ENCODE measurements around the gene KIF26A. TPM values are rescaled to one million over a fixed set of nuclear protein-coding genes. Genes with fewer than 3 reads are reported as not detected.

The KIF26A gene
- total RNA-seq, 1 experiment from 2014 or later = 3.1 TPM

DNA sequence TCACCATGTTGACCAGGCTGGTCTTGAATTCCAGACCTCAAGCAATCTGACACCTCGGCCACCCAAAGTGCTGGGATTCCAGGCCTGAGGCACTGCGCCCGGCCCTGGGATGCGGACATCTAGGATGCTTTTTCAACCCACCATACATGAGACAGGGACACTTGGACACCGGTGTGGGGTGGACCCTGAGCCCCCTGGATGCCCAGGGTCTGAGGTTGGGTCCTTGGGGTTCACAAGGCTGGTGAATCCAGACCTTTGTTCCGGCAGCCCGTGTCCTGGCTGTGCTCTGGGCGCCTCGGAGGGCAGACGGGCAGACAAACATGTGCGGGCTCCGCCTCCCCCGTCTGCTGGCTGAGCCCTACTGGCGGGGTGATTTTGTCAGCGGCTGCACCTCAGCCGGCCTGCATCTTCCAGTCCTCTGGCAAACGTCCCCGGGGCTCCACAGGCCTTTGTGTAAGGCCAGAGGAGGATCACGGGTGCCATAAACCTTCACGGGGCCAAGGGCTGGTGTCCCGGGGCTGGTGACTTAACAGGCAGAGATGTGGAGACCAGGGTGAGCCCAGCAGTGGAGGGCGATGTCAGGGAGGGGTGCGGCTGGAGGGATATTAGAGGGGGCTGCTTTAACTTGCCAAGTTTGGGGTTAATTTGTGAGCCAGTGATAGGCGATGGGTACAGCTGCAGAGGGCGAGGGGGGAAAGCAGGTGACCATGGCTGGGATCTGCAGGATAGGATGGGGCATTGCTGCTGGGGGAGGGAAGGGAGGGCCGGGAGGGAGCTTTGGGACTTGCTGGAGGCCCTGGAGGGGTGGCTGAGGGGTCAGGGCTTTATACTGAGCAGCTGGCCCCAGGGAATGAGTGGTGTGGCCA lies 47.1 kb upstream of the KIF26A start:
- H3K4me3 ChIP-seq (ENCODE audit: low read length) = no peak overlapping the region
- H3K27ac ChIP-seq (ENCODE audit: low read length) = no peak overlapping the region
- CTCF ChIA-PET = no interaction called here
- no peaks in the 10 kb centered on the region for H3K4me1 ChIP-seq (ENCODE audit: insufficient read depth, low read length)
- no peak overlapping the region for H3K9ac ChIP-seq (ENCODE audit: low read length)
- H4K20me1 ChIP-seq (ENCODE audit: low read length) = no peaks in the 10 kb centered on the region
- no peaks in the 10 kb centered on the region for H3K36me3 ChIP-seq (ENCODE audit: low read depth, low read length)
- H3K9me3 ChIP-seq (ENCODE audit: low read length) = no peaks in the 10 kb centered on the region
- TF ChIP-seq EZH2 (IDR thresholded peaks at IDR 0.05; ENCODE audit: low read length, unreplicated experiment) (no peak), EZH2phosphoT487 (IDR thresholded peaks at IDR 0.05; ENCODE audit: borderline replicate concordance, low read length) (no peak)
- TF ChIP-seq, protein P1, sequence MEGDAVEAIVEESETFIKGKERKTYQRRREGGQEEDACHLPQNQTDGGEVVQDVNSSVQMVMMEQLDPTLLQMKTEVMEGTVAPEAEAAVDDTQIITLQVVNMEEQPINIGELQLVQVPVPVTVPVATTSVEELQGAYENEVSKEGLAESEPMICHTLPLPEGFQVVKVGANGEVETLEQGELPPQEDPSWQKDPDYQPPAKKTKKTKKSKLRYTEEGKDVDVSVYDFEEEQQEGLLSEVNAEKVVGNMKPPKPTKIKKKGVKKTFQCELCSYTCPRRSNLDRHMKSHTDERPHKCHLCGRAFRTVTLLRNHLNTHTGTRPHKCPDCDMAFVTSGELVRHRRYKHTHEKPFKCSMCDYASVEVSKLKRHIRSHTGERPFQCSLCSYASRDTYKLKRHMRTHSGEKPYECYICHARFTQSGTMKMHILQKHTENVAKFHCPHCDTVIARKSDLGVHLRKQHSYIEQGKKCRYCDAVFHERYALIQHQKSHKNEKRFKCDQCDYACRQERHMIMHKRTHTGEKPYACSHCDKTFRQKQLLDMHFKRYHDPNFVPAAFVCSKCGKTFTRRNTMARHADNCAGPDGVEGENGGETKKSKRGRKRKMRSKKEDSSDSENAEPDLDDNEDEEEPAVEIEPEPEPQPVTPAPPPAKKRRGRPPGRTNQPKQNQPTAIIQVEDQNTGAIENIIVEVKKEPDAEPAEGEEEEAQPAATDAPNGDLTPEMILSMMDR (conservative IDR thresholded peaks at IDR 0.05; ENCODE audit: low read depth, low read length) = no peak
- intact Hi-C loops (cut with micrococcal nuclease) = no loop called here
- POLR2A ChIA-PET (ENCODE audit: unreplicated experiment) = no interaction called here
- no peak for DNase-seq
- no peak overlapping the region for H3K4me2 ChIP-seq (ENCODE audit: low read length)
- ATAC-seq = no peak
- H3K27me3 ChIP-seq (ENCODE audit: low read length) = no peaks in the 10 kb centered on the region
- no peaks in the 10 kb centered on the region for H3F3A ChIP-seq (ENCODE audit: low read length, unreplicated experiment)
- H3K9me2 ChIP-seq (replicated peaks; ENCODE audit: low read length) = no peaks in the 10 kb centered on the region
- no TSS peak for BruUV-seq (replicated peaks)
- no peak overlapping the region for H2AFZ ChIP-seq (ENCODE audit: low read length)
- no peaks in the 10 kb centered on the region for H3K79me2 ChIP-seq (ENCODE audit: low read length)

- Histone ChIP-seq H3K79me2 (ENCODE audit: low read length) (no peaks in the 10 kb centered on the region), H3K36me3 (ENCODE audit: low read depth, low read length) (no peaks in the 10 kb centered on the region), H3K4me2 (ENCODE audit: low read length) (no peak overlapping the region), H3K27ac (ENCODE audit: low read length) (no peak overlapping the region), H3K27me3 (ENCODE audit: low read length) (no peaks in the 10 kb centered on the region), H3K4me3 (ENCODE audit: low read length) (no peak overlapping the region), H3K9me3 (ENCODE audit: low read length) (no peaks in the 10 kb centered on the region), H2AFZ (ENCODE audit: low read length) (no peak overlapping the region), H3K9me2 (replicated peaks; ENCODE audit: low read length) (no peaks in the 10 kb centered on the region), H3F3A (ENCODE audit: low read length, unreplicated experiment) (no peaks in the 10 kb centered on the region), H3K9ac (ENCODE audit: low read length) (no peak overlapping the region), H3K4me1 (ENCODE audit: insufficient read depth, low read length) (no peaks in the 10 kb centered on the region), H4K20me1 (ENCODE audit: low read length) (no peaks in the 10 kb centered on the region)
- ChIA-PET CTCF (no interaction called here), POLR2A (ENCODE audit: unreplicated experiment) (no interaction called here)
- ATAC-seq (no peak), DNase-seq (no peak)
- no TSS peak for BruUV-seq (replicated peaks)
- intact Hi-C loops (cut with micrococcal nuclease) = no loop called here
- TF ChIP-seq EZH2 (IDR thresholded peaks at IDR 0.05; ENCODE audit: low read length, unreplicated experiment) (no peak), EZH2phosphoT487 (IDR thresholded peaks at IDR 0.05; ENCODE audit: borderline replicate concordance, low read length) (no peak)
- TF ChIP-seq, protein P1 (conservative IDR thresholded peaks at IDR 0.05; ENCODE audit: low read depth, low read length) = no peak
These were observed 46.2 kb upstream of the KIF26A start for GRCh38 chr14:104091927-104092771.
